ENCODE data around the gene HNRNPDL.
"Not testable (repeated sequence)": the region's sequence is repeated elsewhere in the genome, so short reads cannot be mapped to it uniquely, and the experiment has no call there.

GRCh38 chr4:82473080-82473479, 42.8 kb upstream of the HNRNPDL start:
- TF ChIP-seq, protein P1, sequence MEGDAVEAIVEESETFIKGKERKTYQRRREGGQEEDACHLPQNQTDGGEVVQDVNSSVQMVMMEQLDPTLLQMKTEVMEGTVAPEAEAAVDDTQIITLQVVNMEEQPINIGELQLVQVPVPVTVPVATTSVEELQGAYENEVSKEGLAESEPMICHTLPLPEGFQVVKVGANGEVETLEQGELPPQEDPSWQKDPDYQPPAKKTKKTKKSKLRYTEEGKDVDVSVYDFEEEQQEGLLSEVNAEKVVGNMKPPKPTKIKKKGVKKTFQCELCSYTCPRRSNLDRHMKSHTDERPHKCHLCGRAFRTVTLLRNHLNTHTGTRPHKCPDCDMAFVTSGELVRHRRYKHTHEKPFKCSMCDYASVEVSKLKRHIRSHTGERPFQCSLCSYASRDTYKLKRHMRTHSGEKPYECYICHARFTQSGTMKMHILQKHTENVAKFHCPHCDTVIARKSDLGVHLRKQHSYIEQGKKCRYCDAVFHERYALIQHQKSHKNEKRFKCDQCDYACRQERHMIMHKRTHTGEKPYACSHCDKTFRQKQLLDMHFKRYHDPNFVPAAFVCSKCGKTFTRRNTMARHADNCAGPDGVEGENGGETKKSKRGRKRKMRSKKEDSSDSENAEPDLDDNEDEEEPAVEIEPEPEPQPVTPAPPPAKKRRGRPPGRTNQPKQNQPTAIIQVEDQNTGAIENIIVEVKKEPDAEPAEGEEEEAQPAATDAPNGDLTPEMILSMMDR (IDR thresholded peaks at IDR 0.05; ENCODE audit: low read length) = not testable (repeated sequence)
- TF ChIP-seq EZH2 (IDR thresholded peaks at IDR 0.05; ENCODE audit: borderline replicate concordance, low read length) = not testable (repeated sequence)

Data from OCI-LY1 (cell line).